Mucosa of rectum (tissue), 2 donors: ENCODE measurements around the gene ATAD3A.
"Not testable (repeated sequence)": the region's sequence is repeated elsewhere in the genome, so short reads cannot be mapped to it uniquely, and the experiment has no call there.

Experiments
- H3K27ac ChIP-seq, 2 donors: one replicate each; pipeline ENCODE4 v1.7.0; 2013; ENCODE audit warnings: inconsistent platforms in 2 of 2, low read depth in 2 of 2, low read length in 2 of 2
- H3K27me3 ChIP-seq, 2 donors: one replicate each; pipeline ENCODE4 v1.7.0; 2013; ENCODE audit warnings: low read length in 2 of 2; ENCODE audit not compliant: control insufficient read depth in 2 of 2, insufficient read depth in 2 of 2
- H3K36me3 ChIP-seq, 2 donors: one replicate each; pipeline ENCODE4 v1.7.0; 2013; ENCODE audit warnings: low read length in 2 of 2; ENCODE audit not compliant: control insufficient read depth in 2 of 2, insufficient read depth in 2 of 2
- H3K4me1 ChIP-seq, 2 donors: one replicate each; pipeline ENCODE4 v1.7.0; 2013; ENCODE audit warnings: low read length in 2 of 2, mild to moderate bottlenecking in 1 of 2; ENCODE audit not compliant: control insufficient read depth in 2 of 2, insufficient read depth in 2 of 2
- H3K4me3 ChIP-seq, 2 donors: one replicate each; pipeline ENCODE4 v1.7.0; 2013; ENCODE audit warnings: low read length in 2 of 2
- H3K9ac ChIP-seq, 2 donors: one replicate each; pipeline ENCODE4 v1.7.0; 2013; ENCODE audit warnings: low read length in 2 of 2, low read depth in 1 of 2, mild to moderate bottlenecking in 1 of 2
- H3K9me3 ChIP-seq, 2 donors: one replicate each; pipeline ENCODE4 v1.7.0; 2013; ENCODE audit warnings: low read length in 2 of 2; ENCODE audit not compliant: control insufficient read depth in 2 of 2
- donor health status: healthy.
- donor health status: Normal muscosa, but diverticular disease.

The ATAD3A gene

GRCh38 chr1:1533176-1533893 lies 21.4 kb downstream of the ATAD3A start:
- not testable (repeated sequence) for H3K4me1 ChIP-seq, H3K9me3 ChIP-seq, H3K9ac ChIP-seq, H3K4me3 ChIP-seq, H3K27ac ChIP-seq, H3K27me3 ChIP-seq
- peaks cover 5 to 11% of the 10 kb centered on the region in 2 donors for H3K36me3 ChIP-seq

GRCh38 chr1:1533894-1534291 lies 21.9 kb downstream of the ATAD3A start:
- not testable (repeated sequence) for H3K4me1 ChIP-seq, H3K4me3 ChIP-seq, H3K27me3 ChIP-seq, H3K36me3 ChIP-seq, H3K27ac ChIP-seq, H3K9ac ChIP-seq, H3K9me3 ChIP-seq

GRCh38 chr1:1534401-1535154 lies 22.6 kb downstream of the ATAD3A start:
- H3K36me3 ChIP-seq, result peaks cover 0 to 3% of the 10 kb centered on the region in 2 donors
- H3K4me1 ChIP-seq, result peaks cover 0 to 4% of the 10 kb centered on the region in 2 donors
- H3K27me3 ChIP-seq, result no peaks in the 10 kb centered on the region
- H3K9ac ChIP-seq, result no peak overlapping the region
- no peaks in the 10 kb centered on the region for H3K9me3 ChIP-seq
- no peak overlapping the region for H3K27ac ChIP-seq
- no peak overlapping the region for H3K4me3 ChIP-seq

DNA sequence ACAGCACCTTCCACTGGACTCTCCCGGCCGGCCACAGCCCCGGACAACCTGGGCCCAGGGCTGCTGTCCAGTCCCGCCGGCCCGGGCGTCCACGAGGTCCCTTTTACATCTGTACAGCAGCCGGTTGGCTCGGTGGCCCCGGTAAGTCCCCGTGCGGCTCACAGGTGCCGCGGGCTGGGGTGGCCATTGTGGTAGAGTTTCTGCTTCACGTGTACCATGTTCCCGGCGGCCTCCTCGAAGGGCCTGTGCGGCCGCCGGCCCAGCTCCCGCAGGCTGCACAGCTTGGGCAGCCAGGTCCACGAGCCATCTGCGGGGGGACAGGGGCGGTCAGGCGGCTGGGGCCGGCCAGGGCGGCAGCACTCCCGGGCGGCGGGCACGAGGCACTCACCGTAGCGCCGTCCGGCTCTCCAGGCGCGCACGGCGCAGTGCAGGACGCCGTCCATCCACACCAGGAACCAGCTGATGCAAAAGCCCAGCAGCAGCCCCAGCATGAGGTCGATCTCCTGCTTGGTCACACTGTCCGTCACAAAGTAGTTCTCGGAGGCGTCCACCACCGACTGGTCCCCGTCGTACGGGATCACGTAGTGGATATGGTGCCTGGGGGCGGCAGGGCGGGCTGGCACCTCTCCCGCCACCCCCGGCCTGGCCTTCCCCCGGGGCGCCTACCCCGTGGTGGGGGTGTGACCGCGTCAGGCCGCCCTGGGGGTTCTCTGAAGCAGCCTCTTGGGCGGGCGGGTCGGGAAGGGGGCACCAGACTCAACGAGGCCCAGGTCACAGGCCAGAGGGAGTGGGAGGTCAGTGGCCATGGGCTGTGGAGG lies 23.4 kb downstream of the ATAD3A start:
- Histone ChIP-seq H3K27me3 (no peaks in the 10 kb centered on the region), H3K9me3 (no peaks in the 10 kb centered on the region), H3K4me3 (no peak overlapping the region), H3K27ac (no peak overlapping the region), H3K9ac (no peak overlapping the region), H3K36me3 (no peaks in the 10 kb centered on the region), H3K4me1 (peaks cover 0 to 4% of the 10 kb centered on the region in 2 donors)

- Histone ChIP-seq H3K4me3 (no peak overlapping the region), H3K27ac (no peak overlapping the region)
Observed at GRCh38 chr1:1536019-1536937, 24.3 kb downstream of the ATAD3A start.

GRCh38 chr1:1536938-1537546 lies 25.1 kb downstream of the ATAD3A start:
- Histone ChIP-seq H3K27ac (no peak overlapping the region), H3K4me1 (peaks cover 0 to 4% of the 10 kb centered on the region in 2 donors)

More at GRCh38 chr1:1536019-1536937, 24.3 kb downstream of the ATAD3A start:
- H3K27me3 ChIP-seq, result no peaks in the 10 kb centered on the region
- peaks cover 0 to 4% of the 10 kb centered on the region in 2 donors for H3K4me1 ChIP-seq
- peaks cover 0 to 4% of the 10 kb centered on the region in 2 donors for H3K36me3 ChIP-seq
- H3K9me3 ChIP-seq, result no peaks in the 10 kb centered on the region
- H3K9ac ChIP-seq, result no peak overlapping the region

GRCh38 chr1:1537626-1538250 lies 25.8 kb downstream of the ATAD3A start:
- H3K27me3 ChIP-seq, result no peaks in the 10 kb centered on the region
- H3K9ac ChIP-seq, result no peak overlapping the region
- H3K27ac ChIP-seq, result no peak overlapping the region
- no peaks in the 10 kb centered on the region for H3K9me3 ChIP-seq
- peaks cover 10 to 11% of the 10 kb centered on the region in 2 donors for H3K36me3 ChIP-seq
- H3K4me3 ChIP-seq, result no peak overlapping the region
- peaks cover 0 to 4% of the 10 kb centered on the region in 2 donors for H3K4me1 ChIP-seq

More at GRCh38 chr1:1536938-1537546, 25.1 kb downstream of the ATAD3A start:
- H3K27me3 ChIP-seq, result no peaks in the 10 kb centered on the region
- H3K9me3 ChIP-seq, result no peaks in the 10 kb centered on the region
- H3K9ac ChIP-seq, result no peak overlapping the region
- peaks cover 5 to 10% of the 10 kb centered on the region in 2 donors for H3K36me3 ChIP-seq
- no peak overlapping the region for H3K4me3 ChIP-seq

DNA sequence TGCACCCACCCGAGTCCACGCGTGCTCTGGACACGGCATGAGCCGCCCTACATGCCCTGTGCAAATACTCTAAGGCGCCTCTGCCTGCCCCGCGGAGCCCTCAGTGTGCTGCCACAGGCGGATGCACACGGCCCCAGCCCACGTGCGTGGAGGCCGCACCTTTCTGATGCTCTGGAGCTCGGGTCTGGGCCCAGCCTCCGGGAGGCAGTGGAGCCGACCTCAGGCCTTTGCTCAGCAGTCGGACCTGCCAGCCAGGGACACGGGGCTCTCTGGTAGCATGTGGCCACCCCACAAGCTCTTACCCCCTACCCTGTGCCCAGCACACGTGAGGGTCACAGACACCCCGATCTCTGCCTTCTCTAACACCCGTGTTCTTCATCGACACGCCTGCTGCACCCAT lies 26.4 kb downstream of the ATAD3A start:
- Histone ChIP-seq H3K4me3 (no peak overlapping the region), H3K9ac (no peak overlapping the region)

GRCh38 chr1:1538989-1539309 lies 27.0 kb downstream of the ATAD3A start:
- Histone ChIP-seq H3K36me3 (peaks cover 10 to 18% of the 10 kb centered on the region in 2 donors), H3K4me1 (peaks cover 0 to 4% of the 10 kb centered on the region in 2 donors), H3K4me3 (no peak overlapping the region), H3K27me3 (no peaks in the 10 kb centered on the region), H3K9me3 (no peaks in the 10 kb centered on the region), H3K27ac (no peak overlapping the region), H3K9ac (no peak overlapping the region)

More for the DNA sequence above, 26.4 kb downstream of the ATAD3A start:
- H3K27me3 ChIP-seq, result no peaks in the 10 kb centered on the region
- no peak overlapping the region for H3K27ac ChIP-seq
- H3K4me1 ChIP-seq, result peaks cover 0 to 4% of the 10 kb centered on the region in 2 donors
- peaks cover 10 to 16% of the 10 kb centered on the region in 2 donors for H3K36me3 ChIP-seq
- no peaks in the 10 kb centered on the region for H3K9me3 ChIP-seq
